Measurements from ENCODE around the gene SON. TPM values are rescaled to one million over a fixed set of nuclear protein-coding genes. Genes with fewer than 3 reads are reported as not detected.

Gene SON
- total RNA-seq, 1 experiment from 2014 or later: 183 TPM

GRCh38 chr21:33518899-33519298 is 23.9 kb upstream of the SON start:
- no TSS peak for BruUV-seq (replicated peaks)
- no peak overlapping the region for H3K4me3 ChIP-seq (ENCODE audit: low read depth in 2 of 2, low read length in 2 of 2)
- no peaks in the 10 kb centered on the region for H3K4me1 ChIP-seq (ENCODE audit: control insufficient read depth, insufficient read depth, low read length)
- TF ChIP-seq SIN3A (IDR thresholded peaks at IDR 0.05; ENCODE audit: borderline replicate concordance, insufficient read depth, low read depth, low read length) (no peak), POLR2AphosphoS5 (IDR thresholded peaks at IDR 0.05; ENCODE audit: low read depth, low read length) (no peak), REST (IDR thresholded peaks at IDR 0.05; ENCODE audit: insufficient read depth in 1 of 2, low read depth in 2 of 2, low read length in 1 of 2) (no peak), CTCF (IDR thresholded peaks at IDR 0.05) (no peak), TCF7L2 (IDR thresholded peaks at IDR 0.05; ENCODE audit: low read depth, low read length) (no peak)
- no peaks in the 10 kb centered on the region for H3K9me3 ChIP-seq (ENCODE audit: control insufficient read depth, insufficient read depth, low read depth, low read length)
- peaks cover 30% of the 10 kb centered on the region for H3K36me3 ChIP-seq (ENCODE audit: control insufficient read depth, insufficient read depth, low read length)
- in situ Hi-C loops (cut with HindIII; ENCODE audit: low pct_unique_long_range_greater_than_20kb, low sequenced_read_pairs) (no loop called here), intact Hi-C loops (cut with micrococcal nuclease; ENCODE audit: unreplicated experiment) (no loop called here)
- CTCF ChIA-PET: no interaction called here
- POLR2A ChIA-PET: no interaction called here
- ATAC-seq: no peak
- H3K27ac ChIP-seq (ENCODE audit: low read length): no peak overlapping the region
- DNase-seq (ENCODE audit: low read depth, low spot score): no peak
- no peaks in the 10 kb centered on the region for H3K27me3 ChIP-seq (ENCODE audit: control insufficient read depth, insufficient read depth, low read length)

GRCh38 chr21:33522297-33522952 is 20.4 kb upstream of the SON start:
- no peak for ATAC-seq
- POLR2A ChIA-PET: no interaction called here

More at GRCh38 chr21:33522297-33522952, 20.4 kb upstream of the SON start:
- no peak for DNase-seq (ENCODE audit: low read depth, low spot score)
- in situ Hi-C loops (cut with HindIII; ENCODE audit: low pct_unique_long_range_greater_than_20kb, low sequenced_read_pairs) (no loop called here), intact Hi-C loops (cut with micrococcal nuclease; ENCODE audit: unreplicated experiment) (no loop called here)
- H3K36me3 ChIP-seq (ENCODE audit: control insufficient read depth, insufficient read depth, low read length): peaks cover 23% of the 10 kb centered on the region
- no peak for TF ChIP-seq TCF7L2 (IDR thresholded peaks at IDR 0.05; ENCODE audit: low read depth, low read length)
- TF ChIP-seq CTCF (IDR thresholded peaks at IDR 0.05): no peak
- no peak for TF ChIP-seq REST (IDR thresholded peaks at IDR 0.05; ENCODE audit: insufficient read depth in 1 of 2, low read depth in 2 of 2, low read length in 1 of 2)
- TF ChIP-seq SIN3A (IDR thresholded peaks at IDR 0.05; ENCODE audit: borderline replicate concordance, insufficient read depth, low read depth, low read length): no peak
- TF ChIP-seq POLR2AphosphoS5 (IDR thresholded peaks at IDR 0.05; ENCODE audit: low read depth, low read length): no peak
- no TSS peak for BruUV-seq (replicated peaks)
- CTCF ChIA-PET: no interaction called here
- H3K4me3 ChIP-seq (ENCODE audit: low read depth in 2 of 2, low read length in 2 of 2): no peak overlapping the region
- no peaks in the 10 kb centered on the region for H3K9me3 ChIP-seq (ENCODE audit: control insufficient read depth, insufficient read depth, low read depth, low read length)
- no peaks in the 10 kb centered on the region for H3K27me3 ChIP-seq (ENCODE audit: control insufficient read depth, insufficient read depth, low read length)
- H3K4me1 ChIP-seq (ENCODE audit: control insufficient read depth, insufficient read depth, low read length): no peaks in the 10 kb centered on the region
- H3K27ac ChIP-seq (ENCODE audit: low read length): no peak overlapping the region
